SIG-M5 treated with dmso at 0.1 percent for 504 hours (cell line): ENCODE measurements around the gene ZNF474.
"Not testable (repeated sequence)": the region's sequence is repeated elsewhere in the genome, so short reads cannot be mapped to it uniquely, and the experiment has no call there.

Experiments used
- DNase-seq: peaks from one replicate; lab custom pipeline; 2025; ENCODE audit not compliant: unreplicated experiment; lab: John Stamatoyannopoulos, UW

ZNF474 gene

DNA sequence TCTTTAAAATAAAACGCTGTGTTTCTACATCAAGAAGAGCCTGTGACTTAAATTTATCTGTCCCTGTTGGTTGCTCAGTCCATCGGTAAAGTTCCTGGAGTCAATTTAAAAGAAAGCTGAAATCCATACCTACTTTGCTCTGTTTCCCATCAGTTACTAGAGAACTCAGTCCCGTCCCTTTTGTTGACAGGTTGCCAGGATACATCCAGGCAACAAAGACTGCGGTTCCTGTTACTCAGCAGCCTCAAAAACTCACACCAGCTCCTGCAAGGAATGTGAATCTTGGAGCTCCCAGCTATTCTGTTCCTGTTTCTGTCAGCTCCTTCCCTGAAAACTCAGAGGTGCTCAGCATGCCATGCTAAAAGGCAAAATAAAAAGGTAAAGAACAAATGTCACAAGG lies at the start of gene ZNF474:
ZNF474 (plus strand) TSS at position 241 of the 400 bp plus-strand sequence. CDS start 22,445 bp downstream, outside the sequence.
- no peak for DNase-seq

GRCh38 chr5:122081541-122081940 lies 47.8 kb upstream of the ZNF474 start:
- no peak for DNase-seq

- DNase-seq, result no peak
These were observed 45.8 kb upstream of the ZNF474 start for GRCh38 chr5:122083535-122083934.

GRCh38 chr5:122085041-122085440 lies 44.3 kb upstream of the ZNF474 start:
- no peak for DNase-seq

GRCh38 chr5:122089096-122090013 lies 40.0 kb upstream of the ZNF474 start:
- DNase-seq, result no peak

DNA sequence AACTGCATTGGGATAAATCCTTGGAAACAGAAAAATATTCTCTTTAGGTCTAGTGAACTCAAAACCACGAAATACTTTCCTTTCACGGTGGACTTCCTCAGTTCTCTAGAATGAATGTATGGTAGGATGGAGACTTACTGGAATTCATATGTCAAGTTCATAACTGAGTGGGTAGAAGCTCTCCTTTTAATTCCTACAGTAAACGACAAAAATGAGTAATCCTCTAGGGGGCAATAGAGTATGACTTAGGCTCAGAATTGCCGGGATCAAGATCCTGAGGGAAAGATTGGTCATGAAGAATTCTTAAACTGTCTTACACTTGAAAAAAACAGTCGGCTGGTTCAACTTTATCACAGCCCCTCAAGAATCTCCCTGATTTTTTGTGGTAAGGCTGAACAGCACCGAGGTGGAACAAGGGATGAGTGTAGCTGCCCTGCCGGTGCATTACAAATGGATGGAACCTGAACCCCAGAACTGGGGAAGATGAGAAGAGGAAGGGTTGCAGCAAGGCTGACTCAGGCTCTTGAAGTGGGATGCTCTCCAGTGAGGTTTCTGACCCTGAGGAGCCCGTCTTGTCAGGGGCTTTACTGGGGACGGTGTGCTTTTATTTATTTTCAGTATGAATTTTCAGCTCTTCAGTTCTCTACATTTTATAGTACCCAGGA lies 37.3 kb upstream of the ZNF474 start:
- no peak for DNase-seq

- DNase-seq, result no peak
These were observed 35.7 kb upstream of the ZNF474 start for GRCh38 chr5:122093415-122094180.

GRCh38 chr5:122094251-122094650 lies 35.1 kb upstream of the ZNF474 start:
- not testable (repeated sequence) for DNase-seq

- no peak for DNase-seq
These were observed 34.2 kb upstream of the ZNF474 start for GRCh38 chr5:122095158-122095557.

- no peak for DNase-seq
These were observed 32.0 kb upstream of the ZNF474 start for GRCh38 chr5:122097391-122097790.

- no peak for DNase-seq
These were observed 30.1 kb upstream of the ZNF474 start for GRCh38 chr5:122099060-122099790.

DNA sequence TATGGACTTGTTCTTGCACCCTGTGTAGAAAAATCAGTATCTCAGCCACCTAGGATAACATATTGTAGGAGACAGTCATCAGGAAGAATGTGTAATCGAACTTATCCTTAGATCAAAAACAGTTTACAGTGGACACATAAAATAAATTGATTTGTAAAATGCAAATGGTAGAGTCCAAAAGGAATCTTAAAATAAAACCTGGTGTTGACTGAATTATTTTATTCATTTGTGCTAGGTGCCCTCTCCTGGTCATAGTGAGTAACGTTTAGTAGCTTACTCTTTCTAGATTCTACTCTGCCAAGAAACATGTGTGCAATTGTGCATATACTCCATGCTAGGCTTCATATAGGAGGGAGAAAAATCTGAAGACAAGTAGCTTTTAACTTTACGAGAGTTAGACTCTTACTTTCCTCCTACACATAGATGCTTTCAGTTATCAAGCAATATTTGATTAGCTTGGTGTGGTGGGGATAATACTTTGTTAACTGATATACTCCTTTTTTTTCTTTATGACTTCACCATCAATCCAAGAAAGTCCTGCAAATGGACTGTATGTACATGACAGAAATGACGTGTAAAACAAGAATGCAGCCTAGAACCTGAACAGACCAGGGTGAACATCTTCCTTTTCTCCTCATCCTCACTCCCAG lies 27.6 kb upstream of the ZNF474 start:
- peak; percentile 49 for DNase-seq

DNA sequence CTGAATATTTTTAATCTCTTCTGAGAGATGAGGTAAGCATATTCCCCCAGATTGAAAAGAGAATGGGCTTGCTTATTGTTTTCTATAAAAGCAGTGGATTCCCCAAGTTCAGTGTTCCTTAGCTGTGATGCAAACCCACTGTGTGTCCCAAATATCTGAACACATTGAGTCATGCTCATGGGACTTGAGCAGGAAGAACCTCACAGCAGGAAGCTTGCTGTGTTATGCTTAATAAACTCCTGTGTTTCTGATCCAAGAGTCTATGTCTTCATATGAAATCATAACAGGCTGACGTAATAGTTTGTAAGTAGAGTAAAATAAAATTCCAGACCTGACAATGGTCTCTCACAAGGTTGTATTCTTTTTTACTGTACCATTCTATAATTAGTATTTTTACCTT lies 26.5 kb upstream of the ZNF474 start:
- no peak for DNase-seq

GRCh38 chr5:122105909-122106308 lies 23.4 kb upstream of the ZNF474 start:
- DNase-seq, result no peak

DNA sequence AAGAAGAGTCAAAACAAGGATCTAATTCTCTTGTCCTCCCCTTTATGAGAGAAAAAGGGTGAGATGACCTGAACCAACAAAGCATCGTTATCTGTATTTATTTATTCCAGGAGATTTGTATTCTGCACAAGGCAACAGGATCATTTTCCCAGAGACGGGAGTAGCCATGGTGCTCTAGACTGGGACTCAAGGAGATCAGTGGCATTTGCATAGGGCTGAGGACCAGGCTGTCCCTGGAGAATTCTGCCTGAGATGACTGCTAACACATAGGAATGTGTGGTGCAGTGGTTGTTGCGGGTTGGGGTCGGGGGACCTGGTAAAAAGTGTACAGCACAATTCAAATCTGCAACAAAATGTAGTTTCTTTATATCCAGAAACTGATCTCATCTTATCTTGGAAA lies 22.3 kb upstream of the ZNF474 start:
- no peak for DNase-seq

DNA sequence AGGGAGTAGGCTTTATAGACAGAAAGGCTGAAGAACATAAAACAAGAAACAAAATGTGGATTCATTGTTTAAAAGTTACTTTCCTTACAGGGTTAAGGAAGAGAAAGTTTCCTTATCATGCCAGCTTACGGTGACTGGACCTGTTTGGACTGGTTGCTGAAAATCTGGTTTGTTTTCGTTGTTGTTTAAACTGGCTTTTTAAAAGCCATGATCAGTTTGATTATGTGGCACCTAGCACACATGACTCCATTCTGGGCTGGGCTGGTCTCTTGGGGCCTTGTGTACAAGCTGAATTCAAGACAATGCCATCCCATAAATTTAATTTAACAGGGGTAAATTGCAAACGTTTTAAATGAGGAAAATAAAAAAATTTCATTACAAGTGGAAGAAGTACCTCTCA lies 18.4 kb upstream of the ZNF474 start:
- DNase-seq, result no peak

GRCh38 chr5:122111460-122111859 lies 17.9 kb upstream of the ZNF474 start:
- DNase-seq, result no peak

DNA sequence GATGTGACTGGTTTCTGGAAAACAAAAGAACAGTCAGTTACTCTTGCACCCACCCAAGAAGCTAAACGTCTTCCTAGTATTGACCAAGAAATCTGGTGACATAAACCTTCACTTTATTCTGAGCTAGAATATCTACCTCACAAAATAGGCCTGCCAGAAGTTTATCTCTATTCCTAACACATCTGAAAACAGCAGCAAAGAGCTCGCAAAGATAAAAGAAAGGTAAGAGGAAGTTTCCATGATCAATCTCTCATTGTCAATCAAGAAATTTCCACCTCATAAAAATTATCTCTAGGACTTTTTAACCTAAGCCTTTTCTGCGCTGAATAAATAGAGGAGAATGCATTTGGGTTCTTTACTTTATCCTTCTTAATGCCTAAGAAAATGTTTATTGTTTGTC lies 17.3 kb upstream of the ZNF474 start:
- DNase-seq, result no peak

DNA sequence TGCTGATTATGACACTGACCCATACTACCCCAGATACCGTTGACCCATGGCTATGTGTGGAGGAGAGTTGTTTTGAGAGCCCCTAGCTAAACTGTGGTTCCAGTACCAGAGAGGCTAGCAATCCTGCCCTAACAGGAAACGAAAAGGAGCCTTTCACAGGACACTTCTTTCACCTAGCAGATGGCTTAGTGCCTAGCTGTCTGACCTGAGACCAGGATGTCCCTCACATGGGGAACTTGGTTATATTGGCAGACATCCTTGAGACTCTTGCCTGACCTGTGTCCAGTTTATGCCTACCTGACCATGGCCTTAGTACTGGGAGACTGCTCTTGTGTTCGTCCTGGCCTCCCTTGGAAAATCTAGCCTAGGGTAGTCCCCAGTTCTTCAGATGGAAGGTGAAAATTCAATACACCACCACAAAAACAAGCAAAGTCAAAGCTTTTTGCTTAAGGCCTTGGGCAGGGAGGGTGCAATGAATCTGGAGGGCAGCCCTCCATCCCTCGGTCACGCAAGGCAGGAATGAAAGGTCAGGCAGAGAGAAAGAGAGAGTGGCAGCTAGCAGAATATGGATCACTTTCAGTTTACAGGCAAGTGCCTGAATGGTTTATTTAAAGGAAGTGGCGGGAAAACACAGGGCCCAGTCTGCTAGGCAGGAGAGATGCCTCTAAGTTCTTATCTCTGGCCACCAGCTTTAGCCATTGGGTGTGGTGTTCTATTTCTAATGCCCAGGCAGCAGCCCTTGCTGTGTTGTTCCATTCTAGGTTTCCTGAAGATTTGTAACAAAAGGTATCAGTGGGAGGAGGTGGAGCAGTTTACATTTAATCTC lies 16.4 kb upstream of the ZNF474 start:
- DNase-seq, result no peak

DNA sequence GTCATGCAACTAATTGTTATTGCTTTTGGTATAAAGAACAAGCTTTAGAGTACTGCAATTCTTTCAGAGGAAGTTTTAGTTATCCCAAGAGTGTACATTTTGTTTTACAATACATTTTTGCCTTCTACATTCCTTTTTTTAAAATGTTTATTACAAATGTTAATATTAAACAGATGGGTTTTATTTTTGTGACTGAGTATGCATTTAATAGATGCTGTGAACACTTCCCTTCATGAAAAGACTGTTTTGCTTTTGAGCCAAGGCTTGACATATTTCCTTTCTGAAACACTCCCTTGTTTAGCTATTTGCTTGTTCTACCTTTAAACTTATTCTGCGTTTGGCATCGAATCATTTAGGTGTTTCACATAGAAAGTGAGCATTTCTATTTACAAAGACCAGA lies 14.8 kb upstream of the ZNF474 start:
- DNase-seq, result no peak
